ENCODE data around the gene CPED1.
"Not testable (repeated sequence)": the region's sequence is repeated elsewhere in the genome, so short reads cannot be mapped to it uniquely, and the experiment has no call there.

Gene CPED1

DNA sequence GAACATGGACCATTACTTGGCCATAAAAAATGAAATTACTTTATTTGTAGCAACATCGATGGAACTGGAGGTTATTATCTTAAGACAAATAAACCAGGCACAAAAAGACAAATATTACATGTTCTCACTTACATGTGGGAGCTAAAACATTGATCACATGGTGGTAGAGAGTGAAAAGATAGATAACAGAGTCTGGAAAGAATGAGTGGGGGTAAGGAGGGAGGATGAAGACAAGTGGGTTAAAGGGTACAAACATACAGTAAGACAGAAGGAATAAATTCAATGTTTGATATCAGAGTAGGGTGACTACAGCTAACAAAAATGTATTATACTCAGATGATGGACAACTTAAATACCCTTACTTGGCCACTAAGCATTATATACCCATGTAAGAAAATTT is 240.3 kb downstream of the CPED1 start:
- TF ChIP-seq, protein P1, sequence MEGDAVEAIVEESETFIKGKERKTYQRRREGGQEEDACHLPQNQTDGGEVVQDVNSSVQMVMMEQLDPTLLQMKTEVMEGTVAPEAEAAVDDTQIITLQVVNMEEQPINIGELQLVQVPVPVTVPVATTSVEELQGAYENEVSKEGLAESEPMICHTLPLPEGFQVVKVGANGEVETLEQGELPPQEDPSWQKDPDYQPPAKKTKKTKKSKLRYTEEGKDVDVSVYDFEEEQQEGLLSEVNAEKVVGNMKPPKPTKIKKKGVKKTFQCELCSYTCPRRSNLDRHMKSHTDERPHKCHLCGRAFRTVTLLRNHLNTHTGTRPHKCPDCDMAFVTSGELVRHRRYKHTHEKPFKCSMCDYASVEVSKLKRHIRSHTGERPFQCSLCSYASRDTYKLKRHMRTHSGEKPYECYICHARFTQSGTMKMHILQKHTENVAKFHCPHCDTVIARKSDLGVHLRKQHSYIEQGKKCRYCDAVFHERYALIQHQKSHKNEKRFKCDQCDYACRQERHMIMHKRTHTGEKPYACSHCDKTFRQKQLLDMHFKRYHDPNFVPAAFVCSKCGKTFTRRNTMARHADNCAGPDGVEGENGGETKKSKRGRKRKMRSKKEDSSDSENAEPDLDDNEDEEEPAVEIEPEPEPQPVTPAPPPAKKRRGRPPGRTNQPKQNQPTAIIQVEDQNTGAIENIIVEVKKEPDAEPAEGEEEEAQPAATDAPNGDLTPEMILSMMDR (IDR thresholded peaks at IDR 0.05; ENCODE audit: low read depth, low read length, missing control alignments), result no peak
- no peak for DNase-seq (ENCODE audit: extremely low read depth, low read depth)
- no peak overlapping the region for H3K4me3 ChIP-seq (replicated peaks; ENCODE audit: low read depth, low read length)

DNA sequence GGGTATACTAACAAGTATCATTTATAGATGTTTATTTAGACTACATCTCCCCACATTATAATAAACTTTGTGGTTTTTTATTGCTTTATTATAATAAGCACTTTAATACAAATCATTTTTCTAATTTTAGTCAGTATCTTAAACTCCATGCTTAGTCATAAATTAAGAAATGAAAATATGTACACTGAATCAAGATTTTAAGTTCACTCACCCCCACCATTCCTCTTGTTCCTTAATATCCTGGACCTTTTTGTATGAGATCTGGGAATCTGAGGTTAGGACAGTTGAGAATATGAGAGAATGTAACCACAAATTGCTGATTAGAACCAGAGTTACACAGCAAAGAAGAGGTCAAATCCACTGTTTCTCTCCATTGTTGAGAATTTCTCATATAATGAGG is 246.7 kb downstream of the CPED1 start:
- no peak for DNase-seq (ENCODE audit: extremely low read depth, low read depth)
- H3K4me3 ChIP-seq (replicated peaks; ENCODE audit: low read depth, low read length), result no peak overlapping the region
- TF ChIP-seq, protein P1 (IDR thresholded peaks at IDR 0.05; ENCODE audit: low read depth, low read length, missing control alignments), result no peak

DNA sequence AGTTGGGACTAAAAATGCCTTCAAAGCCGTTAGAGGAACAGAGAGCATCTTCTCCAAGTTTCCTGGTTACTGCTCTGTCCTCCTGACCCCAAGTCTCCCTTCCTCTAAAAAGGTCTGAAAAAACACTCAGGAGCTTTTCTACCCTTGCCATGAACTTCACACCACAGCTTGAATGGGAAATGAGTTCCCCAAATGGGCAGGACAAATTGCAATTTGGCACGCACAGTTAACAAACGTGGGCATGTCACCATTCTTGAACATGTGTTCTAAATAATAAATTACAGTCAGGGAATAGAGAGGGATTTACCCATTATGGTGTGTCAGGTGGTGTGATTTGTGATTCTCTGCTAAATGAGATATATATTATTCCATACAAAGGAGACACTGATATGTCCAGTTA is 249.1 kb downstream of the CPED1 start:
- TF ChIP-seq, protein P1 (IDR thresholded peaks at IDR 0.05; ENCODE audit: low read depth, low read length, missing control alignments), result no peak
- no peak overlapping the region for H3K4me3 ChIP-seq (replicated peaks; ENCODE audit: low read depth, low read length)
- DNase-seq (ENCODE audit: extremely low read depth, low read depth), result no peak

DNA sequence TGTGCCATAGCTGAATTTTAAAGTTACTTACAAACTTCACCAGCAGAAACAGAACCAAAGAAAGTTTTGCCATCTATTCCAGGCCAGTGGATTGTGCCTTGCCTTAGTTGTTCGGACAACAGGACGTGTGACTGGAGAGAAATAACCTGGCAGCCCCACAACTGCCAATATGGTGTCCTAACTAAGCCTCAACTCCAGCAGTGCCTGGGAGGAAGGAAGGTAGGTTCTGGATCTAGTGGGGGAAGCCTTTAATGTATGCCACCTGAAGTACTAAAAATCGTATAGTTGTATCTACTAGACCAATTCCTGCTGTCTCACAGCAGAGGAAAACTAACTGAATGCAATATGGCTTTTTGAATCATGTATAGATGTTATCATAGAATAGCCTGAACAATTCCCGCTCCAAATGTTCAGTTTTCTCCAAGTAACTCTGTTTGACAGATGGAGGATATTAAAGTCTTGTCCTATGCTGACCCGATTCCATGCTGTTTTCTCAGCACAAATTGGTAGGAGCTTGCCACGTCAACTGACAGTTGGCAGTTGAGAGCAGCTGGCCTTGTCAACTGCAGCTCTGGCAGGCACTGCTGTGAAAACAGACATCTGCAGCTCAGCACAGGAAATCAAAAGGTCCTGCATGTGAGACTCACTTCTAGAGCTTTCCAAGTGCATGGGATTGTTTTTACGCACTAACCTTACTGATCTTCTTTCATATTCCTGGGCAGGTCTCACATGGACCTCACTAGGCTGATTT is 255.8 kb downstream of the CPED1 start:
- no peak for DNase-seq (ENCODE audit: extremely low read depth, low read depth)
- H3K4me3 ChIP-seq (replicated peaks; ENCODE audit: low read depth, low read length), result no peak overlapping the region
- TF ChIP-seq, protein P1 (IDR thresholded peaks at IDR 0.05; ENCODE audit: low read depth, low read length, missing control alignments), result no peak

DNA sequence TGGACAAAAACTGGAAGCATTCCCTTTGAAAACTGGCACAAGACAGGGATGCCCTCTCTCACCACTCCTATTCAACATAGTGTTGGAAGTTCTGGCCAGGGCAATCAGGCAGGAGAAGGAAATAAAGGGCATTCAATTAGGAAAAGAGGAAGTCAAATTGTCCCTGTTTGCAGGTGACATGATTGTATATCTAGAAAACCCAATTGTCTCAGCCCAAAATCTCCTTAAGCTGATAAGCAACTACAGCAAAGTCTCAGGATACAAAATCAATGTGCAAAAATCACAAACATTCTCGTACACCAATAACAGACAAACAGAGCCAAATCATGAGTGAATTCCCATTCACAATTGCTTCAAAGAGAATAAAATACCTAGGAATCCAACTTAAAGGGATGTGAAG is 262.9 kb downstream of the CPED1 start:
- not testable (repeated sequence) for DNase-seq (ENCODE audit: extremely low read depth, low read depth); H3K4me3 ChIP-seq (replicated peaks; ENCODE audit: low read depth, low read length)

DNA sequence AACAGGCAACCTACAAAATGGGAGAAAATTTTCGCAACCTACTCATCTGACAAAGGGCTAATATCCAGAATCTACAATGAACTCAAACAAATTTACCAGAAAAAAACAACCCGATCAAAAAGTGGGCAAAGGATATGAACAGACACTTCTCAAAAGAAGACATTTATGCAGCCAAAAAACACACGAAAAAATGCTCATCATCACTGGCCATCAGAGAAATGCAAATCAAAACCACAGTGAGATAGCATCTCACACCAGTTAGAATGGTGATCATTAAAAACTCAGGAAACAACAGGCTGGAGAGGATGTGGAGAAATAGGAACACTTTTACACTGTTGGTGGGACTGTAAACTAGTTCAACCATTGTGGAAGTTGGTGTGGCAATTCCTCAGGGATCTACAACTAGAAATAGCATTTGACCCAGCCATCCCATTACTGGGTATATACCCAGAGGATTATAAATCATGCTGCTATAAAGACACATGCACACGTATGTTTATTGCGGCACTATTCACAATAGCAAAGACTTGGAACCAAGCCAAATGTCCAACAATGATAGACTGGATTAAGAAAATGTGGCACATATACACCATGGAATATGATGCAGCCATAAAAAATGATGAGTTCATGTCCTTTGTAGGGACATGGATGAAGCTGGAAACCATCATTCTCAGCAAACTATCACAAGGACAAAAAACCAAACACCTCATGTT is 264.2 kb downstream of the CPED1 start:
- not testable (repeated sequence) for DNase-seq (ENCODE audit: extremely low read depth, low read depth)

DNA sequence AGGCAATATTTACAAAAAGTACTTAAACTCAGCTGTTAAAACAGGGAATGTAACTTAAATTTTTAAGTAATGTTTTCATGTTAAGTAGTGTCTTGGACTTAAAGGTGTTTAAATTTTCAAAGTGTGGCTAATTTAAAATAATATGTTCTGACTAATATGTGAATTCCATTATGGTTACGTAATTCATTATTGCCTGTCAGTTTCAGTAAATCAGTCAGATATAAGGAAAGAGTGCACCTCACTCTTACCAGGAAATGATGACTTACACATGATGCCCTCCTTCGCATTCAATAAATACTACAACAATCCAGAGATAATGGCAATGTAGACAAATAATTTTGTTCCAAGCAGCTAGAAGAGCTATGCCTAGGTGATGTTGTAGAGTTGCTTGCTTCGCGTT is 271.3 kb downstream of the CPED1 start:
- DNase-seq (ENCODE audit: extremely low read depth, low read depth), result no peak
- TF ChIP-seq, protein P1 (IDR thresholded peaks at IDR 0.05; ENCODE audit: low read depth, low read length, missing control alignments), result no peak
- no peak overlapping the region for H3K4me3 ChIP-seq (replicated peaks; ENCODE audit: low read depth, low read length)

More for the DNA sequence above, 264.2 kb downstream of the CPED1 start:
- H3K4me3 ChIP-seq (replicated peaks; ENCODE audit: low read depth, low read length), result not testable (repeated sequence)

Data from HFF-Myc (cell line).